Occipital lobe (tissue), 2 donors: ENCODE measurements around the gene TBC1D4. TPM values are rescaled to one million over a fixed set of nuclear protein-coding genes. Genes with fewer than 3 reads are reported as not detected.

Experiments used
- DNase-seq: peaks from one replicate; lab custom pipeline; 2025; lab: John Stamatoyannopoulos, UW
- total RNA-seq: library from RNA; depleted of rRNA; stranded (reverse); fragments of >200 nt; gene quantifications from one replicate; pipeline ENCODE4 v1.2.3, GENCODE V29; 2014

Gene TBC1D4
- total RNA-seq, 1 donor from 2014 or later = 17.6 TPM

DNA sequence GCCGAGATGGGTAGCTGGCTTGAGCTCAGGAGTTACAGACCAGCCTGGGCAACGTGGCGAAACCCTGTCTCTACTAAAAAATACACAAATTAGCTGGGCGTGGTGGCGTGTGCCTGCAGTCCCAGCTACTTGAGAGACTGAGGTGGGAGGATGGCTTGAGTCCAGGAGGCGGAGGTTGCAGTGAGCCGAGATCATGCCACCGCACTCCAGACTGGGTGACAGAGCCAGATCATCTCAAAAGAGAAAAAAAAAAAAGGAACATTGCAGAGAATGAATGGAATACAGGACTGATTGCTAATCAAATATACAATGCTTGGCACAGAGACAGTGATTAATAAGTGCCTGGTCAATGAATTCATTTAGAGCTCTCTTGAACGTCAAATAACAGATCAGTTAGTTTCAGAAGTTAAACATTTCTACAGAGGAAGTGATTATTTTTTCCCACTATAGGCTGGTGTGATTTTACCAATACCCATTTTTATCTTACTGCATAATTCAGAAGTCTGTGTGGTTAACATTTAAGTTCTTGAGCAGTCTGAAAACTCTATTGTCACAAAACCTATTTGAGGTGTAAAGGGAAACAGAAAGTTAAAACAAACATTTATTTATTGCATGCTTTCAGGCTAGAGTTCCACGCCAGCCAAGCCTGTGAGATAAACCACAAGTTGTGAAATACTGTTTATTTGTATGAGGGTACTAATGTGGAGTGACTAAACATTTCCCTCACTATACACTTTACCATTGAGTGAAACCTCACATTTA lies 7.7 kb upstream of the TBC1D4 start:
- no peak for DNase-seq

- DNase-seq = no peak
These were observed 4.4 kb upstream of the TBC1D4 start for GRCh38 chr13:75486146-75487062.

DNA sequence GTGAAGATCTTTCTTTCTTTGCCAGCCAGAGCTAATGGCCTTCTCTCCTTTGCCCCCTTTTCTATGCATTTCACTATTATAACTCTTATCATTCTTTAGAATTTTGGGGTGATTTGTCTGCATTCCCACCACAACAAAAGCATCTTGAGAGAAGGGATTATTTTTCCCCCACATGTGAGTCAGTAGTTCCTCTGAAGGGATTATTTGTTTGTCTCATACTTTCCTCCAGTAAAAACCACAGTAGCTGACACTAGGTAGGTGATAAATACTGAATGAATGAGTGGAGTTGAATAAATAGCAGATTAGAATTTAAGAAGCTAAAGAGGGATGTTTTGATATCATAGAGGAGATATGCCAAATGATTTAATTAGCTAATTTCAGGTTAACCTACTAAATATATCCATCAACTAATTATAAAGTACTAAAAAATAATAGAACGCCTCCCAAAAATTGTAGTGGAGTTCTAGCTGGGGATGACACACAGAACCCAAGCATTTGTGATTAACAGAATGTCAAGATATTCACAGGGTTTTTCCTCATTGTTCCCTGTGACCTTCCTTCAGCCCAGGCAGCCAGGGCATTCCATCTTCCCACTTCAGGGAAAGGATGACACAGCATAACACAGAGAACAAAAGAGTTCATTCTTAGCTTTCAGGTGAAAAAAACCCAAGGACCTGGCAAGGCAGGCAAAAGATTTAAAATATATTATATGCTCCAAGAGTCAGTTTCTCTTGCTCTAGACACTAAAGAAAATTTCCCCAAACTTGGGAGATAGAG lies 3.5 kb upstream of the TBC1D4 start:
- no peak for DNase-seq

- no peak for DNase-seq
These were observed 781 bp upstream of the TBC1D4 start for GRCh38 chr13:75482820-75483079.

GRCh38 chr13:75481176-75482069 lies 546 bp downstream of the TBC1D4 start:
- peak; percentile 26 for DNase-seq

- peak; percentile 36 for DNase-seq
These were observed 1.2 kb downstream of the TBC1D4 start for GRCh38 chr13:75480671-75481175.

DNA sequence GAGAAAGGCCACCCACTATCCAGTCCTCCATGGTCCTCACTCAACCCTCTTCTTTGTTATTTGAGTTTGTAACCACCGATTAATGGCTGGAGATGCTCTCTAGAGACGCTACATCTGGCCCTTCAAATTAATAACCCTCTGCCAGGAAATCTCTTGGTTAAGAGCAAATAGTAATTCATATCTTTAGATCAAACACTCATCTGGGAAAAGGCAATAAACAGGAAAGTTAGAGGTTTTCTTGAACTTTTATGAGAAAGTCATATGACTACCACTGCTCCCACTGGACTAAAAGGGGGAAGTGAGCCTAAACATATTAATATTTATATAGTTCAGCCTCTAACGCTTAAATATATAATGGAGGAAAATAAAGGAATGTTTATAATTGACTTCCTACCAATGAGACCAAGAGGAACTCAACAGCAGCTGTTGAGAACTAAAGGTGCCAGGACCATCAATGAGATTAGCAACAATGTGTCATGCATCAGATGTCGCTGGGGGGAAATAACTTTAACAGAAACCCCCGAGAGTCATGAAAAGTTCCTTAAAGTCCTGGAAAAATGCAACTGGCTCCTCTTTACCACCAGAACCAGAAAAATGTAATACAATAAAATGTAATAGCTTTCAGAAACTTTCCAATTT lies 2.7 kb downstream of the TBC1D4 start:
- no peak for DNase-seq

- no peak for DNase-seq
These were observed 3.3 kb downstream of the TBC1D4 start for GRCh38 chr13:75478659-75479058.

DNA sequence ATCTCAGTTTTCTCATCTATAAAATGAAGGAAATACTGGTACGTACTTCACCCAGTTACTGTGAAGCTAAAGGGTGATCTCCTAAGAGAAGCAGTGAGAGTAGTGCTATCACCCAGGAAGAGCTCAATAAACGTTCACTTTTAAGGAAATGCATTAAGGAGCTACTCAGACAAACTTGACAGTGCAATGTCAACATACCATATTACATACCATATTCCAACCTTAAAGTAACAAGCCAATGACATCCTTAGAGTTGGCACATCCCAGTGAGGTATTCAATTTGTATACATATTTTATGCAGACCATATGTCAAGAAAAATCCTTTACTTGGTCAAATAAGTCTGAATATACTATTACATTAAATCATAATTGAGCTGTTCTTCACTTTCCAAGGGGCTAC lies 7.0 kb downstream of the TBC1D4 start:
- no peak for DNase-seq

GRCh38 chr13:75473468-75473867 lies 8.5 kb downstream of the TBC1D4 start:
- DNase-seq = no peak

GRCh38 chr13:75470676-75471075 lies 11.3 kb downstream of the TBC1D4 start:
- DNase-seq = no peak

DNA sequence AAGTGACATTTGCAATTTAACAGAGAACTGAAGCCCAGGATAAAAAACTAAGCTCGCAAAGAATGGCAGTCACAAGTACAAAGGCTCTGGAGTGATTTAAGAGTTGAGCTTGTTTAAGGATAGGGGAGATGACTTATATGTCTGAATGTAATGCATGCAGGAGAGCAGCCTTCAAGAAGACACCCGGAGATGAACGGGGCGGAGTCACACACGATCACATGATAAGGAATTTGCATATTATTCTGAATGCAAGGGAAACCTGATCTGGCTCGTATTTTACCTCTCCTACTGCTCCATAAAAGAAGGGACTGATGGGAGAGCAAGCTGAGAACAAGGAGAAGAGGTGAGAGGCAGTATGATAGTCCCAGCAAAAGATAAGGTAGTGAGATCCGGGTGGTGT lies 12.9 kb downstream of the TBC1D4 start:
- no peak for DNase-seq

GRCh38 chr13:75468602-75469001 lies 13.4 kb downstream of the TBC1D4 start:
- no peak for DNase-seq

DNA sequence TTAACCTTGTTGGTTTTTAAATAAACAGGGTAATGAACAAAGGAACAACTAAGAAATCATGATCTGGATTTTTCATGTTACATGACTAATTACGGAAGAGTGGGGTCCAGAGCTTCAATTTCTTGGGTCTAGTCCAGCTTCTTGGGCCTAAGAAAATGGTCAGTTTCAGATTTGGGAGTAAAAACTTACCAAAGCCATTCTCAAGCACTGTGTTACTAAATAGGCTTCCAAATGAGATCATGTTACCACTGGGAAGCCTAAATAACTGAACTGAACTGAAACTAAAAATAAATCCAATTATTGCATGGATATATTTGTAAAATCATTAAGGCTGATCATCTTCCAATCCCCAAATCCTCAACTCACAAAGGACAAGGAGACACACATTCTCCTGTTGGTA lies 13.9 kb downstream of the TBC1D4 start:
- DNase-seq = no peak

DNA sequence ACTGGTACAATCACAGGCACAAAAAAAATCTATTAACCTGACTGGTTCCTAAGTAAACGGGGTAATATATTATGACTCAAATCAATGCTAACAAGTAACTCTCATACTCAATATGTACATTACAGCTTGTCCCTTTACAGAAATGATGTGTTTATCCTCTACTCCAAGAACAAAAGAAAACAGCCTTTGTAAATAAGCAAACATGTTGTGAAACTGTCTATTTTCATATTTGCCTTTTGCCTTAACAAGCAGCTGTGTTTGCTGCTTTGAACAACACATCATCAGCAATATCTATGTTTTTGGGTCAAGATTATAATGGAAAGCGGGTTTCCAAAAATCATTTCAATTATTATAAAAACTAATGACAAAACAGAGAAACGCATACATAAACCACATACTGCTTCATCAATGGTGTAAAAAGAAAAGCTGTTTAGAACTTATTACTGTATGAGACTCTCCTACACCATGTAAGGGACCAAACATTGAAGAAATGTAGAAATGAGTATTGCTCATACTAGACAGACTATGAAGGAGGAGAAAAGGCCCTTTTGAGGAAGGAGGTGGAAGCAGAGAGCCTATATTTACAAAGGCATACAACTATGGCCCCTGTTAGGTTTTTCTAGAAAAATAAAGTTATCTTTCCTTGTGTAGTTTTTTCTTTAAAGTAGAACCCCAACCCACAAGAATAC lies 14.8 kb downstream of the TBC1D4 start:
- no peak for DNase-seq

DNA sequence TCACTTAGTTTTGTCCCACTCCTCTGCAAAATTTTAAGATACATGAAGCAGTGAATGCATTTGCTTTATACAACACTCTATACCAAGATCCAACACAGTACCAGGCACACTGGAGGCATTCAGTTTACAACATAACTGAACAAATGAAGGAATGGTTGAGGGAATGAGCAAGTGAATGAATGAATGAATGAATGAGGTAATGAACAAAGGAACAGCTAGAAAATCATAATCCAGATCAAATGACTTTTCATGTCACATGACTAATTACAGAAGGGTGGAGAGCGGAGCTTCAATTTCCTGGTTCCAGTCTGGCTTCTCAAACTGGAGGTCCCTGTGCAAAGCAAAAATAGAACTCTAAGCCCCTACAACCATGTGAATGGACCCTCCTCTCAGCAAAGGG lies 16.7 kb downstream of the TBC1D4 start:
- DNase-seq = no peak

- DNase-seq = no peak
These were observed 20.7 kb downstream of the TBC1D4 start for GRCh38 chr13:75461314-75461713.

DNA sequence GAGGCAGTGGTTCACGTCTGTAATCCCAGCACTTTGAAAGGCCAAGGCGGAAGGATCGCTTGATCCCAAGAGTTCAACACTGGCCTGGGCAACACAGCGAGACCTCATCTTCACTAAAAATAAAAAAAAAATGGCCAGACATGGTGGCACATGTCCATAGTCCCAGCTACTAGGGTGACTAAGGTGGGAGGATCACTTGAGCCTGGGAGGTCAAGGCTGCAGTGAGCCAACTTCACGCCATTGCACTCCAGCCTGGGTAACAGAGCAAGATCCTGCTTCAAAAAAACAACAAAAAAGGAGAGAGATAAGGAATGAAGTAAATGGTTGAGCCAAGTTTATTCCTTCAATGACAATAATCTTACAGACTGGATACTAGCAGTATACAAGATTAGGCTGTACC lies 21.3 kb downstream of the TBC1D4 start:
- DNase-seq = no peak

DNA sequence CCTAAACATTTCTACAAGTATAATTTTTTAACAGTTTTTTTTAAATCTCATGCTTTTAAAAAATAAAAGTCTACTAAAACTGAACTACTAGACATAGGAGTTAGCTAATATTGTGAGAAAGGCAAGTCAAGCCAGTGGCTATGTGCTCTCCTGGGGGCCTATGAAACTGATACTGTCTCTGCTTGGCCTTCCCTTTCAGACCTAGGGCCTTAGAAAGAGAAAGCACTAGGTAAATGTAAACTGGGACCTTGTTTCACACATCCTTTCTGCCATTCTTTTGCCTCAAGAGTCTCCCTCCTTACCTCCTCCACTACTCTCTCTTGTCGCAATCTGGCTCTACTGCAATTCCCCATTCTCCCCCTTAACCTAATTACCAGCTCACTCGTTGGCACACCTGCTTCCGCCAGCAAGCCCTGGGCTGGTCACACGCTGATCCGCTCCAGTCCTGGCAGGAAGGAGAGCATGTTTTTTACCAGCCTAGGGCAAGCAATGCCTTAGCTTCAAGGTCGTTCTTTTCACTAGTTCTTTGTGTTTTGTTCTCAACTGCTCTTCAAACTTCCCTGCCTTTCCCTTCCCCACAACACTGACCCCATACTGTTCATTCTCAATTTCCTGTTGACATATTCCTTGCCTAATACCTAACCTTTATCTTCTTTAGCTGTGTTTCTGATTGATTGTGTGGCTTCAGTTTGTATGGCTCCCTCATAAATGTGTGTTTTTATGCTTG lies 23.1 kb downstream of the TBC1D4 start:
- DNase-seq = no peak
